Uterus (tissue), 4 donors: ENCODE results near the gene BEND7. TPM values are rescaled to one million over a fixed set of nuclear protein-coding genes. Genes with fewer than 3 reads are reported as not detected.

Experiments
- DNase-seq, 2 donors: peaks; one replicate each; pipeline ENCODE4 v3.0.0-alpha.2; 2019 to 2020
- H3K27ac ChIP-seq, 2 donors: fragments of 200-600 bp; sonication (generic); 1 replicate in 1 of 2; 2 replicates in 1 of 2; pipeline ENCODE4 v1.5.1; 2016 to 2018
- H3K27me3 ChIP-seq, 2 donors: fragments of 200-600 bp; sonication (generic); one replicate each; pipeline ENCODE4 v1.5.1; 2018 to 2019; ENCODE audit warnings: control low read depth in 1 of 2
- H3K36me3 ChIP-seq, 2 donors: fragments of 200-600 bp; sonication (generic); one replicate each; pipeline ENCODE4 v1.5.1; 2019; ENCODE audit warnings: control low read depth in 1 of 2
- H3K4me1 ChIP-seq, 2 donors: fragments of 200-600 bp; sonication (generic); one replicate each; pipeline ENCODE4 v1.5.1; 2018 to 2019; ENCODE audit warnings: control low read depth in 1 of 2
- H3K4me3 ChIP-seq, 2 donors: fragments of 200-600 bp; sonication (generic); 1 replicate in 1 of 2; 2 replicates in 1 of 2; pipeline ENCODE4 v1.5.1; 2018 to 2019; ENCODE audit warnings: mild to moderate bottlenecking in 1 of 2
- H3K9me3 ChIP-seq, 2 donors: fragments of 200-600 bp; sonication (generic); one replicate each; pipeline ENCODE4 v1.5.1; 2019; ENCODE audit warnings: control low read depth in 1 of 2
- POLR2A ChIP-seq, 2 donors: fragments of 450-650 bp; IDR thresholded peaks; one replicate each; pipeline ENCODE4 v1.6.1; 2016; ENCODE audit warnings: antibody characterized with exemption in 2 of 2, mild to moderate bottlenecking in 1 of 2, moderate library complexity in 1 of 2
- intact Hi-C: fragments of 100-400 bp; cut with DNase I; formaldehyde crosslinking; loops from one replicate; pipeline ENCODE4 v1.15.1; 2023; ENCODE audit warnings: low total_unique reads
- total RNA-seq, 4 donors: library from RNA; depleted of rRNA in 3 of 4; stranded (reverse); fragments of >200 nt in 3 of 4; gene quantifications; one replicate each; pipeline versions ENCODE4 v1.1.0 to v1.2.4, GENCODE V29; 2014 to 2023
- TF ChIP-seq, protein P1 (sequence below), 4 experiments: fragments of 200-600 bp in 2 of 4; fragments of 450-650 bp in 2 of 4; sonication (generic) in 2 of 4; IDR thresholded peaks; one replicate each; pipeline ENCODE4 v1.5.1; 2016 to 2019; ENCODE audit warnings: antibody characterized with exemption in 4 of 4, mild to moderate bottlenecking in 2 of 4, moderate library complexity in 1 of 4
- donor health status: DM: yes; HTN: yes; CAD: no.

Gene BEND7
- total RNA-seq, 4 donors from 2014 or later, result 3.3 to 32.7 (median 11.9) TPM

DNA sequence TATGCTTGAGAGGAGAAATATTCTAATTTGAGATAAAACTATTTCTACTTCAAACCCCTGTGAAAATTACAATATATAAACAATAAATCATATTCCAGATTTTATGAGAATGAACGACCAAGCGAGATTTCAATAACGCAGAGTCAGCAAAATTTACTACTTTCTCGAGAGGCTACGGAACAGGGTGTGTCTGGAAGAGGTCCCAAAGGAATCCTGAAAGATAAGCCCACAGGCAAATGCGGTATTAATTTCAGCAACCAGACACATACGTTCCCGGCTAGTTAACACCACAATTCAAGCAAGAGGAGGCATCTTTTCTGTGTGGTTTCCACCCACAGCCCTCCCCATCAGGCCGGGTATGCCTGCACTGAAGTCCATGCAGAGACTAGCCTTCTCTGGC is 26.4 kb downstream of the BEND7 start:
- no peaks in the 10 kb centered on the region for H3K36me3 ChIP-seq
- intact Hi-C loops, result no loop called here
- H3K27ac ChIP-seq, result no peak overlapping the region
- no peaks in the 10 kb centered on the region for H3K9me3 ChIP-seq
- no peak overlapping the region for H3K4me3 ChIP-seq
- no peaks in the 10 kb centered on the region for H3K4me1 ChIP-seq
- no peak for DNase-seq
- TF ChIP-seq, protein P1, sequence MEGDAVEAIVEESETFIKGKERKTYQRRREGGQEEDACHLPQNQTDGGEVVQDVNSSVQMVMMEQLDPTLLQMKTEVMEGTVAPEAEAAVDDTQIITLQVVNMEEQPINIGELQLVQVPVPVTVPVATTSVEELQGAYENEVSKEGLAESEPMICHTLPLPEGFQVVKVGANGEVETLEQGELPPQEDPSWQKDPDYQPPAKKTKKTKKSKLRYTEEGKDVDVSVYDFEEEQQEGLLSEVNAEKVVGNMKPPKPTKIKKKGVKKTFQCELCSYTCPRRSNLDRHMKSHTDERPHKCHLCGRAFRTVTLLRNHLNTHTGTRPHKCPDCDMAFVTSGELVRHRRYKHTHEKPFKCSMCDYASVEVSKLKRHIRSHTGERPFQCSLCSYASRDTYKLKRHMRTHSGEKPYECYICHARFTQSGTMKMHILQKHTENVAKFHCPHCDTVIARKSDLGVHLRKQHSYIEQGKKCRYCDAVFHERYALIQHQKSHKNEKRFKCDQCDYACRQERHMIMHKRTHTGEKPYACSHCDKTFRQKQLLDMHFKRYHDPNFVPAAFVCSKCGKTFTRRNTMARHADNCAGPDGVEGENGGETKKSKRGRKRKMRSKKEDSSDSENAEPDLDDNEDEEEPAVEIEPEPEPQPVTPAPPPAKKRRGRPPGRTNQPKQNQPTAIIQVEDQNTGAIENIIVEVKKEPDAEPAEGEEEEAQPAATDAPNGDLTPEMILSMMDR (IDR thresholded peaks at IDR 0.05), result no peak
- no peaks in the 10 kb centered on the region for H3K27me3 ChIP-seq

DNA sequence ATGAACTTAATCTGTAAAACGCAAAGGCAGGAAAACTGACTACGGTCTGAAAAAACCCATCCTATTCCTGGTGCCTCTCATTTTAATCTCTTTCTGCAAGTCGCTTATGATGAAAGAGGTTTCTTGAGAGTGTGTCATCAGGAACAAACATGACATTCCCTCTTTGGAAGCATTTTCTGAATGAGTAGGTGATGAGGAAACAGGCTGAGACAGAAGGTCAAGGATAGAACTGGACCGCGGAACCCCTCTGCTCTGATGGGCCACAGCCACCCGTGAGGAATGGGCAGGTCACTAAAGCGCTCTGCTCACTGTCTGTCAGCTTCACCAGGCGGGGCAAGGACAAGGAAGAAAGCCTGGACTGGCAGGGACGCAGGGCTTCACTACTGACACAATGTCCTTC is 28.6 kb downstream of the BEND7 start:
- DNase-seq, result no peak
- Histone ChIP-seq H3K27ac (no peak overlapping the region), H3K4me3 (no peak overlapping the region), H3K4me1 (no peaks in the 10 kb centered on the region), H3K27me3 (no peaks in the 10 kb centered on the region), H3K9me3 (no peaks in the 10 kb centered on the region), H3K36me3 (no peaks in the 10 kb centered on the region)
- intact Hi-C loops, result no loop called here
- no peak for TF ChIP-seq POLR2A (IDR thresholded peaks at IDR 0.05)
- TF ChIP-seq, protein P1 (IDR thresholded peaks at IDR 0.05), result no peak

DNA sequence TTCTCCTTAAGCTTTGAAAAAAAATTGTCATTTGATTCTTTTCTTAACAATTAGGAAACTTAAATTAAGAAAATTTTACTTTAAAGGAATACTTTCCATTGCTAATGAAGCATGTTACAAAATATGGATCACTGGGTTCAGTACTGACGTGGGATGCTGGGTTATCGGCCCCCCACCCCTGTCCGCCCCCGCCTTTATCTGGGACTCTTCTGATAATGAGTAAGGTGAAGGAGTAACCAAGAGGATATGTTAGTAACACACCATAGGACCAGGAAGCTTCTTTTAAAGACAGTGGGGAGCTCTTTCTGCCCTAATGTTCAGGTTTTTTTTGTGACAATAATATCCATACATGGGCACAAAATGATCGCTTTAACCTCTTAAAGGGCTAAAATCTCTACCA is 29.7 kb downstream of the BEND7 start:
- no peak for TF ChIP-seq POLR2A (IDR thresholded peaks at IDR 0.05)
- DNase-seq, result no peak
- H3K27me3 ChIP-seq, result no peaks in the 10 kb centered on the region
- intact Hi-C loops, result no loop called here
- no peaks in the 10 kb centered on the region for H3K36me3 ChIP-seq
- no peak overlapping the region for H3K4me3 ChIP-seq
- H3K4me1 ChIP-seq, result no peaks in the 10 kb centered on the region
- H3K9me3 ChIP-seq, result no peaks in the 10 kb centered on the region
- no peak overlapping the region for H3K27ac ChIP-seq

- H3K27me3 ChIP-seq, result no peaks in the 10 kb centered on the region
- H3K36me3 ChIP-seq, result no peaks in the 10 kb centered on the region
- DNase-seq, result no peak
- intact Hi-C loops, result no loop called here
- no peak for TF ChIP-seq POLR2A (IDR thresholded peaks at IDR 0.05)
- TF ChIP-seq, protein P1 (IDR thresholded peaks at IDR 0.05), result no peak
- no peak overlapping the region for H3K4me3 ChIP-seq
- no peaks in the 10 kb centered on the region for H3K4me1 ChIP-seq
- no peak overlapping the region for H3K27ac ChIP-seq
- H3K9me3 ChIP-seq, result no peaks in the 10 kb centered on the region
These were observed 31.9 kb downstream of the BEND7 start for GRCh38 chr10:13496931-13497330.

DNA sequence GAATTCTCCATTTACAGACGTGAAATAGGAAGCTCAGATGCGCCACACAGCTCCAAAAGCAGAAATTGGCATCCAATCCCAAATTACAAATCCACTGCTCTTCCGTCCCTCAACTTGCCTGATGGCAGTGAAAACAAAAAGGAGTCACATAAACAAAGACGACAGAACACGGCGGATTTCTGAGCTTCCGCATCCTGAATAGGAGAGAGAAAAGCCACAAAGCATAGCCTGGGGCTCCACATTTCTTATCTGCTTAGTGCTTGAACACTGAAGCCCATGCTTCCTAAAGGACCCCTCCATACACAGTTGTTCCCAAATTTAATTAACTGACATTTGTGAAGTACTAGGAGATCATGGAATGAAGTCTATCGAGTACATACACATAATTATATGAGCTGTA is 32.6 kb downstream of the BEND7 start:
- intact Hi-C loops, result no loop called here
- H3K36me3 ChIP-seq, result no peaks in the 10 kb centered on the region
- no peaks in the 10 kb centered on the region for H3K9me3 ChIP-seq
- DNase-seq, result no peak
- no peak overlapping the region for H3K27ac ChIP-seq
- H3K4me1 ChIP-seq, result no peaks in the 10 kb centered on the region
- TF ChIP-seq POLR2A (IDR thresholded peaks at IDR 0.05), result no peak
- TF ChIP-seq, protein P1 (IDR thresholded peaks at IDR 0.05), result no peak
- no peak overlapping the region for H3K4me3 ChIP-seq
- no peaks in the 10 kb centered on the region for H3K27me3 ChIP-seq

- H3K4me3 ChIP-seq, result no peak overlapping the region
- TF ChIP-seq POLR2A (IDR thresholded peaks at IDR 0.05), result no peak
- TF ChIP-seq, protein P1 (IDR thresholded peaks at IDR 0.05), result no peak
- no peak for DNase-seq
- intact Hi-C loops, result no loop called here
- no peaks in the 10 kb centered on the region for H3K4me1 ChIP-seq
- H3K36me3 ChIP-seq, result no peaks in the 10 kb centered on the region
- H3K9me3 ChIP-seq, result no peaks in the 10 kb centered on the region
- no peak overlapping the region for H3K27ac ChIP-seq
- H3K27me3 ChIP-seq, result no peaks in the 10 kb centered on the region
These were observed 36.2 kb downstream of the BEND7 start for GRCh38 chr10:13492493-13493180.
